NB4 (cell line): ENCODE measurements around the gene PMS2.
"Not testable (repeated sequence)": the region's sequence is repeated elsewhere in the genome, so short reads cannot be mapped to it uniquely, and the experiment has no call there.

Experiments
- CTCF ChIP-seq: IDR thresholded peaks from one replicate; pipeline ENCODE4 v1.5.1; 2012; ENCODE audit warnings: low read depth, low read length
- MAX ChIP-seq: IDR thresholded peaks from 2 replicates; pipeline ENCODE4 v1.6.1; 2011; ENCODE audit warnings: low read depth, low read length
- MYC ChIP-seq: IDR thresholded peaks from 2 replicates; pipeline ENCODE4 v1.6.1; 2011; ENCODE audit warnings: low read depth, low read length
- POLR2A ChIP-seq: IDR thresholded peaks from 2 replicates; pipeline ENCODE4 v1.6.1; 2011; ENCODE audit warnings: mild to moderate bottlenecking; ENCODE audit not compliant: insufficient read length; ENCODE audit errors: extremely low read depth

DNA sequence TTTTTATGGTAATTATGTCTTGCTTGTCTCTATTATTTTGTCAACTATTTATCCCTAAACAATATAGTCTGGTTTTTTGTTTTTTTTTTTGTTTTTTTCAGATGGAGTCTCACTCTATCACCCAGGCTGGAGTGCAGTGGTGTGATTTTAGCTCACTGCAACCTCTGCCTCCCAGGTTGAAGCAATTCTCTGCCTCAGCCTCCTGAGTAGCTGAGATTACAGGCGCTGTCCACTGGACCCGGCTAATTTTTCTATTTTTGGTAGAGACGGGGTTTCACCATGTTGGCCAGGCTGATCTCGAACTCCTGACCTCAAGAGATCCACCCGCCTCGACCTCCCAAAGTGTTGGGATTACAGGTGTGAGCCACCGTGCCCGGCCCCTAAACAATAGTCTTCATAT, 1.5 kb upstream of the PMS2 start:
- TF ChIP-seq CTCF, POLR2A, MYC, MAX: not testable (repeated sequence)
